Measurements from ENCODE around the gene TIMM29. TPM values are rescaled to one million over a fixed set of nuclear protein-coding genes. Genes with fewer than 3 reads are reported as not detected.

Gene TIMM29
- total and polyA plus RNA-seq, 4 donors, result 24.3 to 37.6 (median 26.8) TPM

- H3K36me3 ChIP-seq (ENCODE audit: control insufficient read depth, insufficient read depth, low read length), result peaks cover 82% of the 10 kb centered on the region
- WGBS (ENCODE audit: insufficient coverage), result 97% methylated on average over 15 of the region's 17 CpGs
These were observed 20.1 kb upstream of the TIMM29 start for GRCh38 chr19:10908380-10908960.

GRCh38 chr19:10911579-10912363 is 16.8 kb upstream of the TIMM29 start:
- DNase-seq (ENCODE audit: low read depth in 4 of 6, low spot score in 6 of 6), result no peak
- WGBS (ENCODE audit: insufficient coverage), result 94% methylated on average over 31 of the region's 31 CpGs
- Histone ChIP-seq H3K9me3 (ENCODE audit: control insufficient read depth, insufficient read depth, low read length) (no peaks in the 10 kb centered on the region), H3K4me3 (ENCODE audit: low read depth, low read length) (no peak overlapping the region), H3K4me1 (ENCODE audit: control insufficient read depth, insufficient read depth, low read length) (no peaks in the 10 kb centered on the region), H3K27me3 (ENCODE audit: control insufficient read depth, insufficient read depth, low read length) (no peaks in the 10 kb centered on the region), H3K27ac (ENCODE audit: low read depth, low read length) (no peak overlapping the region), H3K36me3 (ENCODE audit: control insufficient read depth, insufficient read depth, low read length) (peaks cover 94% of the 10 kb centered on the region)

More at GRCh38 chr19:10908380-10908960, 20.1 kb upstream of the TIMM29 start:
- H3K27ac ChIP-seq (ENCODE audit: low read depth, low read length), result no peak overlapping the region
- no peaks in the 10 kb centered on the region for H3K9me3 ChIP-seq (ENCODE audit: control insufficient read depth, insufficient read depth, low read length)
- no peaks in the 10 kb centered on the region for H3K4me1 ChIP-seq (ENCODE audit: control insufficient read depth, insufficient read depth, low read length)
- DNase-seq (ENCODE audit: low read depth in 4 of 6, low spot score in 6 of 6), result no peak
- no peaks in the 10 kb centered on the region for H3K27me3 ChIP-seq (ENCODE audit: control insufficient read depth, insufficient read depth, low read length)
- no peak overlapping the region for H3K4me3 ChIP-seq (ENCODE audit: low read depth, low read length)

GRCh38 chr19:10912619-10913018 is 16.0 kb upstream of the TIMM29 start:
- no peaks in the 10 kb centered on the region for H3K9me3 ChIP-seq (ENCODE audit: control insufficient read depth, insufficient read depth, low read length)
- no peak for DNase-seq (ENCODE audit: low read depth in 4 of 6, low spot score in 6 of 6)
- no peak overlapping the region for H3K27ac ChIP-seq (ENCODE audit: low read depth, low read length)
- H3K27me3 ChIP-seq (ENCODE audit: control insufficient read depth, insufficient read depth, low read length), result no peaks in the 10 kb centered on the region
- no peak overlapping the region for H3K4me3 ChIP-seq (ENCODE audit: low read depth, low read length)
- WGBS (ENCODE audit: insufficient coverage), result 95% methylated on average over 18 of the region's 18 CpGs
- H3K36me3 ChIP-seq (ENCODE audit: control insufficient read depth, insufficient read depth, low read length), result peaks cover 94% of the 10 kb centered on the region
- no peaks in the 10 kb centered on the region for H3K4me1 ChIP-seq (ENCODE audit: control insufficient read depth, insufficient read depth, low read length)

GRCh38 chr19:10913716-10914340 is 14.8 kb upstream of the TIMM29 start:
- Histone ChIP-seq H3K9me3 (ENCODE audit: control insufficient read depth, insufficient read depth, low read length) (no peaks in the 10 kb centered on the region), H3K27me3 (ENCODE audit: control insufficient read depth, insufficient read depth, low read length) (no peaks in the 10 kb centered on the region), H3K4me3 (ENCODE audit: low read depth, low read length) (no peak overlapping the region), H3K27ac (ENCODE audit: low read depth, low read length) (no peak overlapping the region), H3K4me1 (ENCODE audit: control insufficient read depth, insufficient read depth, low read length) (no peaks in the 10 kb centered on the region), H3K36me3 (ENCODE audit: control insufficient read depth, insufficient read depth, low read length) (peaks cover 94% of the 10 kb centered on the region)
- no peak for DNase-seq (ENCODE audit: low read depth in 4 of 6, low spot score in 6 of 6)
- WGBS (ENCODE audit: insufficient coverage), result 95% methylated on average over 20 of the region's 24 CpGs

GRCh38 chr19:10915130-10916091 is 13.2 kb upstream of the TIMM29 start:
- no peak for DNase-seq (ENCODE audit: low read depth in 4 of 6, low spot score in 6 of 6)
- WGBS (ENCODE audit: insufficient coverage), result 82% methylated on average over 18 of the region's 19 CpGs
- H3K27ac ChIP-seq (ENCODE audit: low read depth, low read length), result no peak overlapping the region
- H3K4me3 ChIP-seq (ENCODE audit: low read depth, low read length), result no peak overlapping the region
- H3K4me1 ChIP-seq (ENCODE audit: control insufficient read depth, insufficient read depth, low read length), result no peaks in the 10 kb centered on the region
- H3K36me3 ChIP-seq (ENCODE audit: control insufficient read depth, insufficient read depth, low read length), result peaks cover 94% of the 10 kb centered on the region
- no peaks in the 10 kb centered on the region for H3K27me3 ChIP-seq (ENCODE audit: control insufficient read depth, insufficient read depth, low read length)
- H3K9me3 ChIP-seq (ENCODE audit: control insufficient read depth, insufficient read depth, low read length), result no peaks in the 10 kb centered on the region

GRCh38 chr19:10916602-10917001 is 12.0 kb upstream of the TIMM29 start:
- no peak for DNase-seq (ENCODE audit: low read depth in 4 of 6, low spot score in 6 of 6)
- Histone ChIP-seq H3K4me3 (ENCODE audit: low read depth, low read length) (no peak overlapping the region), H3K27me3 (ENCODE audit: control insufficient read depth, insufficient read depth, low read length) (no peaks in the 10 kb centered on the region), H3K4me1 (ENCODE audit: control insufficient read depth, insufficient read depth, low read length) (no peaks in the 10 kb centered on the region), H3K9me3 (ENCODE audit: control insufficient read depth, insufficient read depth, low read length) (no peaks in the 10 kb centered on the region), H3K27ac (ENCODE audit: low read depth, low read length) (no peak overlapping the region), H3K36me3 (ENCODE audit: control insufficient read depth, insufficient read depth, low read length) (peaks cover 94% of the 10 kb centered on the region)
- 100% methylated on average over 5 of the region's 6 CpGs for WGBS (ENCODE audit: insufficient coverage)

GRCh38 chr19:10918359-10918758 is 10.3 kb upstream of the TIMM29 start:
- no peaks in the 10 kb centered on the region for H3K9me3 ChIP-seq (ENCODE audit: control insufficient read depth, insufficient read depth, low read length)
- H3K4me1 ChIP-seq (ENCODE audit: control insufficient read depth, insufficient read depth, low read length), result no peaks in the 10 kb centered on the region
- DNase-seq (ENCODE audit: low read depth in 4 of 6, low spot score in 6 of 6), result no peak
- H3K36me3 ChIP-seq (ENCODE audit: control insufficient read depth, insufficient read depth, low read length), result peaks cover 94% of the 10 kb centered on the region
- no peak overlapping the region for H3K4me3 ChIP-seq (ENCODE audit: low read depth, low read length)
- no peaks in the 10 kb centered on the region for H3K27me3 ChIP-seq (ENCODE audit: control insufficient read depth, insufficient read depth, low read length)
- WGBS (ENCODE audit: insufficient coverage), result 97% methylated on average over 11 of the region's 11 CpGs
- no peak overlapping the region for H3K27ac ChIP-seq (ENCODE audit: low read depth, low read length)

- Histone ChIP-seq H3K4me1 (ENCODE audit: control insufficient read depth, insufficient read depth, low read length) (no peaks in the 10 kb centered on the region), H3K9me3 (ENCODE audit: control insufficient read depth, insufficient read depth, low read length) (no peaks in the 10 kb centered on the region), H3K27ac (ENCODE audit: low read depth, low read length) (no peak overlapping the region), H3K4me3 (ENCODE audit: low read depth, low read length) (no peak overlapping the region), H3K27me3 (ENCODE audit: control insufficient read depth, insufficient read depth, low read length) (no peaks in the 10 kb centered on the region), H3K36me3 (ENCODE audit: control insufficient read depth, insufficient read depth, low read length) (peaks cover 94% of the 10 kb centered on the region)
- WGBS (ENCODE audit: insufficient coverage), result 88% methylated on average over 21 of the region's 26 CpGs
- DNase-seq (ENCODE audit: low read depth in 4 of 6, low spot score in 6 of 6), result no peak
These were observed 9.0 kb upstream of the TIMM29 start for GRCh38 chr19:10919352-10920287.

Measured in spinal cord (tissue), 10 donors.